Measurements from ENCODE around the gene HSD17B2.

DNA sequence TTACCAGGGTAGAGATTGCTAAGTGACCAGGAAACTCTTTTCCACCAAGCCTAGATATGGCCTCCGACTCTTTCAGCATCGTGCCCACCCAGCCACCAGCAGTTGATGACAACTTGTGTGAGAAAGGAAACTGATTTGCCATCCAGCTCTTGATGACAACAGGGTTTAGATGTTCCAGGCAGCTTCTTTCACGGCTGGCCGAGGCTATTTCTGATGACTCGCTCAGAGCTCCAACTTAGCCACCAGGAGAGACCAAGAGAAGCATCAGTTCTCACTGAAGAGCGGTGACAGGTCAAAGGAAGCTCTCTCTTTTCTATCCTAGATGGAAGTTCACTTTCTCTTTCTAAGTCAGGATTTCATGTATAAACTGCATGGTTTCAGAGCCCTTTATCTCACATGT lies 73.7 kb downstream of the HSD17B2 start:
- TF ChIP-seq, protein P1, sequence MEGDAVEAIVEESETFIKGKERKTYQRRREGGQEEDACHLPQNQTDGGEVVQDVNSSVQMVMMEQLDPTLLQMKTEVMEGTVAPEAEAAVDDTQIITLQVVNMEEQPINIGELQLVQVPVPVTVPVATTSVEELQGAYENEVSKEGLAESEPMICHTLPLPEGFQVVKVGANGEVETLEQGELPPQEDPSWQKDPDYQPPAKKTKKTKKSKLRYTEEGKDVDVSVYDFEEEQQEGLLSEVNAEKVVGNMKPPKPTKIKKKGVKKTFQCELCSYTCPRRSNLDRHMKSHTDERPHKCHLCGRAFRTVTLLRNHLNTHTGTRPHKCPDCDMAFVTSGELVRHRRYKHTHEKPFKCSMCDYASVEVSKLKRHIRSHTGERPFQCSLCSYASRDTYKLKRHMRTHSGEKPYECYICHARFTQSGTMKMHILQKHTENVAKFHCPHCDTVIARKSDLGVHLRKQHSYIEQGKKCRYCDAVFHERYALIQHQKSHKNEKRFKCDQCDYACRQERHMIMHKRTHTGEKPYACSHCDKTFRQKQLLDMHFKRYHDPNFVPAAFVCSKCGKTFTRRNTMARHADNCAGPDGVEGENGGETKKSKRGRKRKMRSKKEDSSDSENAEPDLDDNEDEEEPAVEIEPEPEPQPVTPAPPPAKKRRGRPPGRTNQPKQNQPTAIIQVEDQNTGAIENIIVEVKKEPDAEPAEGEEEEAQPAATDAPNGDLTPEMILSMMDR (IDR thresholded peaks at IDR 0.05) = no peak
- no peak for TF ChIP-seq EP300 (IDR thresholded peaks at IDR 0.05)

Data from esophagus muscularis mucosa (tissue), 3 donors.